SJSA1 (cell line): Measurements from ENCODE around the gene NABP1. TPM values are rescaled to one million over a fixed set of nuclear protein-coding genes. Genes with fewer than 3 reads are reported as not detected.
"Not testable (repeated sequence)": the region's sequence is repeated elsewhere in the genome, so short reads cannot be mapped to it uniquely, and the experiment has no call there.

ENCODE experiments used
- DNase-seq, 2 experiments: peaks; one replicate each; pipeline ENCODE4 v3.0.0-alpha.2; 2015 to 2020; ENCODE audit warnings: low spot score in 2 of 2, low read depth in 1 of 2
- H3K27ac ChIP-seq: fragments of 250-450 bp; sonication (Bioruptor Pico); 2 replicates; pipeline ENCODE4 v1.5.1; 2020; ENCODE audit warnings: mild to moderate bottlenecking, moderate library complexity
- H3K27me3 ChIP-seq: fragments of 250-450 bp; sonication (Bioruptor Pico); replicated peaks from 2 replicates; pipeline ENCODE4 v1.5.1; 2020; ENCODE audit warnings: mild to moderate bottlenecking, moderate library complexity
- H3K36me3 ChIP-seq: fragments of 250-450 bp; sonication (Bioruptor Pico); 2 replicates; pipeline ENCODE4 v1.5.1; 2020; ENCODE audit warnings: mild to moderate bottlenecking
- H3K4me1 ChIP-seq: fragments of 250-450 bp; sonication (Bioruptor Pico); replicated peaks from 2 replicates; pipeline ENCODE4 v1.6.1; 2021; ENCODE audit warnings: mild to moderate bottlenecking
- H3K4me3 ChIP-seq: fragments of 250-450 bp; sonication (Bioruptor Pico); 2 replicates; pipeline ENCODE4 v1.5.1; 2020; ENCODE audit warnings: mild to moderate bottlenecking
- H3K9me3 ChIP-seq: fragments of 250-450 bp; sonication (Bioruptor Pico); replicated peaks from 2 replicates; pipeline ENCODE4 v1.5.1; 2020; ENCODE audit warnings: mild to moderate bottlenecking
- total RNA-seq: library from RNA; depleted of rRNA; stranded (reverse); fragments of >200 nt; shearing (Covaris generic); gene quantifications from 2 replicates; pipeline ENCODE4 v1.2.3, GENCODE V29; 2014

The NABP1 gene
- total RNA-seq, 1 experiment from 2014 or later = 73.8 TPM

GRCh38 chr2:191641609-191642008 is 36.3 kb upstream of the NABP1 start:
- no peaks in the 10 kb centered on the region for H3K36me3 ChIP-seq
- H3K27ac ChIP-seq = no peak overlapping the region
- no peak overlapping the region for H3K4me3 ChIP-seq
- no peaks in the 10 kb centered on the region for H3K9me3 ChIP-seq
- H3K27me3 ChIP-seq = no peaks in the 10 kb centered on the region
- peaks cover 29% of the 10 kb centered on the region for H3K4me1 ChIP-seq
- no peak for DNase-seq

GRCh38 chr2:191642541-191642940 is 35.4 kb upstream of the NABP1 start:
- Histone ChIP-seq H3K36me3 (no peaks in the 10 kb centered on the region), H3K27me3 (no peaks in the 10 kb centered on the region), H3K27ac (no peak overlapping the region), H3K9me3 (no peaks in the 10 kb centered on the region), H3K4me3 (no peak overlapping the region), H3K4me1 (peaks cover 25% of the 10 kb centered on the region)
- no peak for DNase-seq

GRCh38 chr2:191643429-191643828 is 34.5 kb upstream of the NABP1 start:
- Histone ChIP-seq H3K36me3 (no peaks in the 10 kb centered on the region), H3K27me3 (no peaks in the 10 kb centered on the region), H3K4me3 (no peak overlapping the region), H3K27ac (no peak overlapping the region), H3K4me1 (peaks cover 25% of the 10 kb centered on the region), H3K9me3 (no peaks in the 10 kb centered on the region)
- no peak for DNase-seq

GRCh38 chr2:191644613-191645012 is 33.3 kb upstream of the NABP1 start:
- H3K4me3 ChIP-seq, DNase-seq, H3K27ac ChIP-seq, H3K36me3 ChIP-seq, H3K27me3 ChIP-seq, H3K9me3 ChIP-seq: not testable (repeated sequence)
- peaks cover 17% of the 10 kb centered on the region for H3K4me1 ChIP-seq

GRCh38 chr2:191645032-191645431 is 32.9 kb upstream of the NABP1 start:
- no peaks in the 10 kb centered on the region for H3K27me3 ChIP-seq
- peaks cover 17% of the 10 kb centered on the region for H3K4me1 ChIP-seq
- no peak overlapping the region for H3K4me3 ChIP-seq
- no peaks in the 10 kb centered on the region for H3K9me3 ChIP-seq
- H3K36me3 ChIP-seq = no peaks in the 10 kb centered on the region
- no peak for DNase-seq
- H3K27ac ChIP-seq = no peak overlapping the region

- no peaks in the 10 kb centered on the region for H3K36me3 ChIP-seq
- no peak overlapping the region for H3K4me3 ChIP-seq
- peaks cover 17% of the 10 kb centered on the region for H3K4me1 ChIP-seq
These were observed 32.3 kb upstream of the NABP1 start for GRCh38 chr2:191645434-191646162.

GRCh38 chr2:191646163-191646902 is 31.6 kb upstream of the NABP1 start:
- Histone ChIP-seq H3K4me3 (no peak overlapping the region), H3K4me1 (peaks cover 23% of the 10 kb centered on the region), H3K36me3 (no peaks in the 10 kb centered on the region), H3K9me3 (no peaks in the 10 kb centered on the region), H3K27ac (no peak overlapping the region), H3K27me3 (no peaks in the 10 kb centered on the region)
- no peak for DNase-seq

More at GRCh38 chr2:191645434-191646162, 32.3 kb upstream of the NABP1 start:
- H3K27me3 ChIP-seq = no peaks in the 10 kb centered on the region
- DNase-seq = no peak
- no peak overlapping the region for H3K27ac ChIP-seq
- no peaks in the 10 kb centered on the region for H3K9me3 ChIP-seq

- Histone ChIP-seq H3K9me3 (no peaks in the 10 kb centered on the region), H3K27me3 (no peaks in the 10 kb centered on the region), H3K36me3 (no peaks in the 10 kb centered on the region), H3K4me3 (no peak overlapping the region), H3K27ac (no peak overlapping the region), H3K4me1 (peaks cover 34% of the 10 kb centered on the region)
- DNase-seq = no peak
These were observed 28.4 kb upstream of the NABP1 start for GRCh38 chr2:191649519-191649918.

- Histone ChIP-seq H3K9me3 (no peaks in the 10 kb centered on the region), H3K27me3 (no peaks in the 10 kb centered on the region), H3K36me3 (no peaks in the 10 kb centered on the region), H3K4me1 (peaks cover 34% of the 10 kb centered on the region), H3K4me3 (no peak overlapping the region), H3K27ac (peak overlapping the region; percentile 21; the same call in 1 of the 2 replicates)
- DNase-seq = no peak
These were observed 26.8 kb upstream of the NABP1 start for GRCh38 chr2:191650896-191651773.

GRCh38 chr2:191653667-191654391 is 24.1 kb upstream of the NABP1 start:
- Histone ChIP-seq H3K27me3 (no peaks in the 10 kb centered on the region), H3K36me3 (no peaks in the 10 kb centered on the region), H3K9me3 (no peaks in the 10 kb centered on the region), H3K4me1 (peaks cover 33% of the 10 kb centered on the region), H3K4me3 (no peak overlapping the region), H3K27ac (no peak overlapping the region)
- DNase-seq = no peak

GRCh38 chr2:191656391-191656790 is 21.5 kb upstream of the NABP1 start:
- no peak overlapping the region for H3K27ac ChIP-seq
- no peaks in the 10 kb centered on the region for H3K27me3 ChIP-seq
- no peak overlapping the region for H3K4me3 ChIP-seq
- no peaks in the 10 kb centered on the region for H3K36me3 ChIP-seq
- no peaks in the 10 kb centered on the region for H3K9me3 ChIP-seq
- no peak for DNase-seq
- H3K4me1 ChIP-seq = peaks cover 26% of the 10 kb centered on the region

GRCh38 chr2:191656792-191657191 is 21.1 kb upstream of the NABP1 start:
- Histone ChIP-seq H3K4me1 (peaks cover 22% of the 10 kb centered on the region), H3K27ac (no peak overlapping the region), H3K36me3 (no peaks in the 10 kb centered on the region), H3K4me3 (no peak overlapping the region), H3K9me3 (no peaks in the 10 kb centered on the region), H3K27me3 (no peaks in the 10 kb centered on the region)
- DNase-seq = no peak

GRCh38 chr2:191657977-191658376 is 20.0 kb upstream of the NABP1 start:
- H3K27me3 ChIP-seq = no peaks in the 10 kb centered on the region
- H3K27ac ChIP-seq = peak overlapping the region; percentile 45
- DNase-seq = peak; percentile 53
- H3K4me1 ChIP-seq = peaks cover 15% of the 10 kb centered on the region
- H3K9me3 ChIP-seq = no peaks in the 10 kb centered on the region
- H3K4me3 ChIP-seq = no peak overlapping the region
- no peaks in the 10 kb centered on the region for H3K36me3 ChIP-seq
